ENCODE data around the gene NUAK2.
A peak's percentile ranks its signal among the peaks of the same experiment; 100 is the strongest.

Gene NUAK2

DNA sequence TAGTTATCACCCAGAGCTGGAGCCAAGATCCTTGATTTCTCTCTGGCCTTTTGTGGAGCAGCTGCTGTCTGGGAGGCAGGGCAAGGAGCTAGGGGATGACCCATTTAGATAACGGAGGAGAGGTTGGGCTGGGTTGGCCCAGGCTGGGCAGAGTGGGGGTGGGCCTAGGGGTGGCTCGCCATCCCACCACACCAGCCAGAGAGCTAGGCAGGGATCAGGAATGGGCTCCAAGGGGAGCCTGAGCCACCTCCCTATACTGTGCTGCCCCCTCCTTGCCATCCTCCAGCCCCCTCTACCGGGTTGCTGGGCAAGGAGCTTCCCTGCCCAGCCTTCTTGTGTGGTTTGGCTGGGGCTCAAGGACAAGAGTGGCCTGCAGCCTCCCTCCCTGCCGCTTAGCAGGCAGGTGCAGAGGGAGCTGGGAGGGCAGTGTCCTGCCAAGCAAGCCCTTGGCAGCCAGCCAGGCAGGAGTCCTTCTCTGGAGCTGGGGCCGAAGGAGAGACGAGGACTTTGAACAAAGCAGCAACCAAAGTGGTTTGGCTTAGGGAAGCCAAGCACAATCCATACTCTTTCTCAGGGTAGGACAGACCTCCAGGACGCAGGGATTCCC, 4.1 kb downstream of the NUAK2 start:
- H3K9me3 Mint-ChIP-seq = no peaks in the 10 kb centered on the region
- H3K4me3 Mint-ChIP-seq = peak overlapping the region; percentile 62
- H3K27ac Mint-ChIP-seq = peak overlapping the region; percentile 42
- H3K27me3 Mint-ChIP-seq (ENCODE audit: low read depth) = no peaks in the 10 kb centered on the region
- peaks cover 78% of the 10 kb centered on the region for H3K4me1 Mint-ChIP-seq (ENCODE audit: low read depth)
- peaks cover 21% of the 10 kb centered on the region for H3K36me3 Mint-ChIP-seq (ENCODE audit: low read depth)

DNA sequence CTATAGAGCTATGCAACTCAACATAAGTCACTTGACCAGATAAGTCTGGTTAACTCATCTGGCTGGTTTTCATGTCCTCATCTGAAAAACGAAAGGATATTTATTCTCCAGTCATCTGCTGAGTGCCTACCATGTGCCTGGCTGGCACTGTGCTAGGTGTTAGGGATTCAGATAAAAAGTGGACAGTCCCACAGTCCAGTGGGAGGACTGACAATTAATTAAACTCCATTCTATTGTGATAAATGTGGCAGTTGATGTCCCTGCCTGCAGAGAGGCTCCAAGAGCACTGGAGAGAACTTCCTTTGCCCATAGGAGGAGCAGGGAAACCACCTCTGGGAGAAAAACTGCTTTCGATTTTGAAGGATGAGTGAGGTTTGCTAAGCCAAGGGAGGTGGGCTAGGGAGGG, 5.4 kb downstream of the NUAK2 start:
- no peaks in the 10 kb centered on the region for H3K27me3 Mint-ChIP-seq (ENCODE audit: low read depth)
- peaks cover 32% of the 10 kb centered on the region for H3K36me3 Mint-ChIP-seq (ENCODE audit: low read depth)
- H3K27ac Mint-ChIP-seq = peak overlapping the region; percentile 49
- H3K4me1 Mint-ChIP-seq (ENCODE audit: low read depth) = peaks cover 86% of the 10 kb centered on the region
- peak overlapping the region; percentile 43 for H3K4me3 Mint-ChIP-seq
- H3K9me3 Mint-ChIP-seq = no peaks in the 10 kb centered on the region

DNA sequence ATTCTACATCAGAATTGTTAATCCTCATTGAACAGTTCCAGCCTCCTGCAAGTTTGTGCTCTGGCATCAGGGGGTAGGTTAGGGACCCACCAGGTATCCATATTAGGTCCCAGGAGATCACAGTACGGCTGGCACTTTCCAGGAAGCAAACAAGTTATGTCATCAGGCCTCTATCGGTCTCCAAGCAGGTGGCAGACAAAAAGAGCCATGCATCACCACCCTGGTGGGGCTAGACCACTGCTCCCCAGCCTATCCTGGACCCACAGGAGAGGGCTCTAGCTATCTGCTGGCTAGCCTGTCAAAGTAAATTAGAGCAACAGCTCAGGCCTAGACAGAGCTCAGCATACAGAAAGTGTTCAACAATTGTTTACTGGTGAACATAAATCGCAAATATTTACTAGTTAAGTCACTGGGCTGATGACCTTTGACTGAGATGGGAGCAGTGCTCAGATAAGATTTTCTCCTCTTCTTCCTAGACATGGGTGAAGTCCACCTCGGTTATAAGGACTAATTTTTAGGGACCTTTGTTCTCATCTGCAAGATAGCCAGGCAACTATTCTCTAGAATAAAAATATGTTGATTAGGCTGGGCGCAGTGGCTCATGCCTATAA, 6.4 kb downstream of the NUAK2 start:
- Mint-ChIP-seq H3K36me3 (ENCODE audit: low read depth) (peaks cover 36% of the 10 kb centered on the region), H3K9me3 (no peaks in the 10 kb centered on the region), H3K27me3 (ENCODE audit: low read depth) (no peaks in the 10 kb centered on the region), H3K4me1 (ENCODE audit: low read depth) (peaks cover 88% of the 10 kb centered on the region), H3K27ac (peak overlapping the region; percentile 95), H3K4me3 (peak overlapping the region; percentile 87)

DNA sequence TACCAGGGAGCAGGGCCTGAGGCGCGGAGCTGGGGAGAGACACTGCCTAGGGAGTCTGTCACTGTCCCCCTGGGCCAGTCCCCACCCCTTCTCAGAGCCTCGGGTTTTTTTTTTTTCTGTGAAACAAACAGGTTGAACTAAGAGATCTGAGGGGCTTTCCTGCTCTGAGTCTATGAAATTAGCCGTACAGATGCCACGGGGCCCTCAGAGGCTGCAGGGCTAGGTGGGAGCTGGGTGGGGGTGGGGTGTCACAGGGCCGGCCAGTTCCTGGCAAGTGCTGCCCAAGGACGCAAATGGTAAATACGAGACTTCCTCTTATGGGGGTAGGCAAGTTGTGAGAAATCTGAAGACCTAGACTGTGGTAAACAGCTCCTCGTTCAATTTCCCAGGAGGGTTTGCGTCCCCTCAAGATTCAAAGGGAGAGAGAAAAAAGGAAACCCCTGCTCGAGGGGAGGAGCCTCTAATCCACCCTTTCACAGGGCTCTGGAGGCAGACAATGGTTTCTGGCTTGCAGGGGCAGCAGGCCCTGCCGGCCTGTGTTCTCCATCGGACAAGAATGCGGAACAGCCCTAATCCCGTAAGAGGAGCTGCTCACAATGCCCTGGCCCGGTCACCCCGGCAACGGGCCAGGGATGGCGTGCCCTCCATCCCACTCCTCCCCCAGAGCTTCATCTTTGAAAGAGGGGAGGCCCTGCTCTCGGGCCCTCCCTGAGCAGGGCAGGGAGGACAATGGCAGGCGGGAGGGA, 7.8 kb downstream of the NUAK2 start:
- H3K4me1 Mint-ChIP-seq (ENCODE audit: low read depth) = peaks cover 82% of the 10 kb centered on the region
- H3K27me3 Mint-ChIP-seq (ENCODE audit: low read depth) = no peaks in the 10 kb centered on the region
- peak overlapping the region; percentile 95 for H3K27ac Mint-ChIP-seq
- H3K9me3 Mint-ChIP-seq = no peaks in the 10 kb centered on the region
- peaks cover 35% of the 10 kb centered on the region for H3K36me3 Mint-ChIP-seq (ENCODE audit: low read depth)
- peak overlapping the region; percentile 87 for H3K4me3 Mint-ChIP-seq

DNA sequence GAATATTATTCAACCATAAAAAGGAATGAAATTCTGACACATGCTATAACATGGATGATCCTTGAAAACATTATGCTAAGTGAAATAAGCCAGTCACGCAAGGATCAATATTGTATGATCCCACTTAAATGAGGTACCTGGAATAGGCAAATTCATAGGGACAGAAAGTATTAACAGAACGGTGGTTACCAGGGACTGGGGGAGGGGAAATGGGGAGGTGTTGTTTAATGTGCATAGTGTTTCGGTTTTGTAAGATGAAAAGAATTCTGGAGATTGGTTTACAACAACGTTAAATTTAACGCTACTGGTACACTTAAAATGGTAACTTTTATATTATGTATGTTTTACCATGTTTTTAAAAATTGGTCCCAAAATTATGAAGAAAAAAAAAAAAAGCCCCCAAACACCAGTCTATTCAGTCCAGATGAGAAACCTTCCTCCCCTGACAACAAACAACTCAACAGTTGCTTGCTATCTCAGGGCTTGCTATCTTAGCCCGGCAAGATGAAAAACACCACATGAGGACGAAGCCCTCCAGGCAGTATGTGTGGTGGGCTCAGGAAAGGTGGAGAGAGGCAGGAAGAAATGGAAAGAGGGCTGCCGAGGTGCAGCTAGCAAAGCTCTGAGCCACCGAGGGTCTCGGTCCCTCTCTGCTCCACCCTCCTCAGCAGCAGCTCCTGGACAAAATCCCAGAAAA, 8.5 kb downstream of the NUAK2 start:
- Mint-ChIP-seq H3K4me1 (ENCODE audit: low read depth) (peaks cover 76% of the 10 kb centered on the region), H3K4me3 (peak overlapping the region; percentile 87), H3K27me3 (ENCODE audit: low read depth) (no peaks in the 10 kb centered on the region), H3K36me3 (ENCODE audit: low read depth) (peaks cover 42% of the 10 kb centered on the region), H3K9me3 (no peaks in the 10 kb centered on the region), H3K27ac (peak overlapping the region; percentile 95)

DNA sequence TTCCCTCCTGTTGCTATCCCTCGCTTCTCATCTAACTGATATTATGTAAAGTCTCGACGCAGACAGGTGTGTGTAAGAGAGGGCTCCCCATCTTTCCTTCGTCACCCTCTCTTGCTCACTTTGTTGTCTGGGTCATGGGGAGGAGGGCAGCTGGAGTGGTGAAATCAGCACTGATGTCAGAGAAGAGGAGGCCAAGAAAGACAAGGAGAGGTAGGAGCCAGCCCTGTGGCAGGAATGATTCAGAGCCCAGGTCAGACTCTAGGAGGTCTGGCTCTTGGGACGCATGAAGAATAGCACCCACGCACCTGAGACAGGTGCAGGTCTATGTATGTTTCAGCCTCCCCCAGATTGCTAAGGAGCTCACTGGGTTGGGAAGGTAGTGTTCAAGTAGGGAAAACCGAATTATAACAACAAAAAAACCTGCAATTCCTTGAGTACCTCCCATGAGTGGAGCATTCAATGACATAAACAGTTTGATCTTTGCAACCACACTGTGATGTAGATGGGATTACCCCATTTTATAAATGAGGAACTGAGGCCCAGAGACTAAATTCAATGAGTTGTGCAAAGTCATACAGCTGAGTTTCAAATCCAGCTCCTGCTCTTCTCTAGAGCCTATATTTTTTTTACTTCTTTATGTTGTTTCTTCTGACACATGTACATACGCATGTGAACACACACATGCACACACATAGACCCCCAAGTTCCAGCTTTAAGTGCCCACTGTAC, 10.4 kb downstream of the NUAK2 start:
- Mint-ChIP-seq H3K4me1 (ENCODE audit: low read depth) (peaks cover 60% of the 10 kb centered on the region), H3K27ac (peak overlapping the region; percentile 55), H3K9me3 (no peaks in the 10 kb centered on the region), H3K27me3 (ENCODE audit: low read depth) (no peaks in the 10 kb centered on the region), H3K4me3 (no peak overlapping the region), H3K36me3 (ENCODE audit: low read depth) (peaks cover 56% of the 10 kb centered on the region)

DNA sequence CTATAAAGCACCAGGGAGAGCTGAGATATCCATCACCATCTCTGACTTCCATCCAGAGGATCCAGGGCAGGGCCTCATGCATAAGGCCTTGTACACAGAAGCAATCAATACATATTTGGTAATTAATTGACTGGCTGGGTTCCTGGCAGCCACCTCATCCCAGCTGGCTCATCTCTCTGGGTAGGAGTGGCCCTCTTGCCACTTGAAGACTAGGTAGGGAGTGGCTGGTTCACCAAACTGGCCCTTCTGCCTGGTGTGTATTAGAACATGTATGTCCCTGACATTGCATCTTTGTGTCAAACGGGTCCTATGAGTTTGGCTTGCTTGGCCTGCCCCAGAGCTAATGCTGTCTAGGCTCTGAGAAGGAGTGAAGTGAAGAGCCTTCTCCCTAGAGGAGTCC, 11.8 kb downstream of the NUAK2 start:
- H3K27me3 Mint-ChIP-seq (ENCODE audit: low read depth) = no peaks in the 10 kb centered on the region
- peaks cover 69% of the 10 kb centered on the region for H3K36me3 Mint-ChIP-seq (ENCODE audit: low read depth)
- no peak overlapping the region for H3K4me3 Mint-ChIP-seq
- H3K27ac Mint-ChIP-seq = no peak overlapping the region
- H3K9me3 Mint-ChIP-seq = no peaks in the 10 kb centered on the region
- peaks cover 60% of the 10 kb centered on the region for H3K4me1 Mint-ChIP-seq (ENCODE audit: low read depth)

DNA sequence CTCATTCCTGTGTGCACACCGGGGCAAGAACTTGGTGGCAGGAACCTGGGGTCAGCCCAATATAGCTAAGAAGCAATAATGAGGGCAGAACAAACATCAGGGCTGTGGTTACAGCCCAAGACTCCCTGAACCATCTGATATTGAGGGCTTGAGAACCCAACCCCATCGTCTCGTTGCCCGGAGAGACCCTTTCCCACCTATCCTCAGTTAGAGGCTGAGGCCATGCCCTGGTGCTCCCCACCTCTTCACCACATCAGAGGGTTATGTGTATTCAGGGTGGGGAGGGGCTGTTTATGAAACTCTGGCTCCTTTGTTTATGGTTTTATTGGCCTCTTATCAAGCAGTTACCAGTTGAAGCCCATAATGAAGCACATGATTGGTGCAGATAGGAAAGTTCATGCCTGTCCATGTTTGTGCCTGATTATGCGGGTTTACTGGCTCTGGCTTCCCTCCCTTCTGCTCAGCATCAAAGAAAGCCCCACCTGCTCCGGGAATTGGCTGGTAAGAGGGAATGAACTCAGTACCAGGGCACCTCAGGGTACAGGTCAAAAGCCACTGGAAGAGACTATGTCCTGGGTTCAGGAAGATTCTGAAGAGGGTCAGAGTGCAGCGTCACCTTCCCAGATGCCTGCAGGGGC, 14.5 kb downstream of the NUAK2 start:
- Mint-ChIP-seq H3K36me3 (ENCODE audit: low read depth) (peaks cover 69% of the 10 kb centered on the region), H3K27me3 (ENCODE audit: low read depth) (no peaks in the 10 kb centered on the region), H3K9me3 (no peaks in the 10 kb centered on the region), H3K4me1 (ENCODE audit: low read depth) (peaks cover 44% of the 10 kb centered on the region), H3K4me3 (no peak overlapping the region), H3K27ac (no peak overlapping the region)

DNA sequence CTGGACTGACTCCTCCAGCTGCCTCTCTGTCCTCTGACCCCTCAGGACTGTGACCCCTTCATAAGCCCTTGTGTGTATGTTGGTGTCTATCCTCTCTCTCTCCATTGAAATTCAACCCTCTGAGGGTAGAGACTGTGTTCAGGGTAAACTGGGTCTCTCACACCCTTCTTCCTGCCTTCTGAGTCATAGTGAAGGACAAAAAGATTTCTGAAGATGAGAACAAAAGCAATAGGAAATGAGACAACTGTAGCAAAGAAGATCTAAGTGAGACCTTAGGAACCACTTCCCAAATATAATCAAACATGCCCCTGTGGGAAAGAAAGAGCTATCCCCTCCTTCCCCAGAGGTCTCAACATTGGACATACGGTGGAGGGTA, 16.9 kb downstream of the NUAK2 start:
- Mint-ChIP-seq H3K27me3 (ENCODE audit: low read depth) (no peaks in the 10 kb centered on the region), H3K4me1 (ENCODE audit: low read depth) (peaks cover 24% of the 10 kb centered on the region), H3K4me3 (peak overlapping the region; percentile 14), H3K27ac (peak overlapping the region; percentile 41), H3K36me3 (ENCODE audit: low read depth) (peaks cover 56% of the 10 kb centered on the region), H3K9me3 (no peaks in the 10 kb centered on the region)

DNA sequence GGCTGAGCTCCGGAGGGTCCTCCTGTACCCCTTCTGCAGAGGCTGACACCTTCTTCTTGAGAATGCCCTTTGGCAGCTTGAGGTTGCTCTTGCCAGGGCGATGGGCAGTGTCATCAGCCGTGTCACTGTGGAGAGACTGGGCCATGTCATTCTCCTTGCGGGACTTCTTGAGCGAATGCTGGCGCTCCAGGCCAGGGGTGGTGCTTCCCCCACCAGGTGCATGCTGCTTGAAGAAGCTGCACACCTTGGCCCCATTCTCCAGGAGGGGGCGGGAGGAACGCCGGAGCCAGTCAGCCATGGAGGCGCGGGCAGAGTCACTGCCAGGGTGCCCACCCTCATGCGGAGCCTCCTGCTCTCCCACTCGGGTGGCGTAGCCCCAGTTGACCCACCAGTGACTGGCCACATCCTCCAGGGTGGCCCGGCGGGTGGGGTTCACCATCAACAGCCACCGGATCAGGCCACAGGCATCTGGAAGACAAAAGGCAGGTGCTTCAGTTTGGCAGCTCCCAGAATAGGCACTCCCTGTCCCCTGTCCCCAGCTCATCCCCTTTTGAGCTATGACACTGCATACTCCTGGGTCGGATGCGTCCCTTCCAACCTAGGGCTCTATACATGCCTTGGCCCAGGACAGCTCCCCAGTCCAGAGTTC, 17.4 kb downstream of the NUAK2 start:
- Mint-ChIP-seq H3K9me3 (no peaks in the 10 kb centered on the region), H3K27me3 (ENCODE audit: low read depth) (no peaks in the 10 kb centered on the region), H3K4me3 (no peak overlapping the region)

DNA sequence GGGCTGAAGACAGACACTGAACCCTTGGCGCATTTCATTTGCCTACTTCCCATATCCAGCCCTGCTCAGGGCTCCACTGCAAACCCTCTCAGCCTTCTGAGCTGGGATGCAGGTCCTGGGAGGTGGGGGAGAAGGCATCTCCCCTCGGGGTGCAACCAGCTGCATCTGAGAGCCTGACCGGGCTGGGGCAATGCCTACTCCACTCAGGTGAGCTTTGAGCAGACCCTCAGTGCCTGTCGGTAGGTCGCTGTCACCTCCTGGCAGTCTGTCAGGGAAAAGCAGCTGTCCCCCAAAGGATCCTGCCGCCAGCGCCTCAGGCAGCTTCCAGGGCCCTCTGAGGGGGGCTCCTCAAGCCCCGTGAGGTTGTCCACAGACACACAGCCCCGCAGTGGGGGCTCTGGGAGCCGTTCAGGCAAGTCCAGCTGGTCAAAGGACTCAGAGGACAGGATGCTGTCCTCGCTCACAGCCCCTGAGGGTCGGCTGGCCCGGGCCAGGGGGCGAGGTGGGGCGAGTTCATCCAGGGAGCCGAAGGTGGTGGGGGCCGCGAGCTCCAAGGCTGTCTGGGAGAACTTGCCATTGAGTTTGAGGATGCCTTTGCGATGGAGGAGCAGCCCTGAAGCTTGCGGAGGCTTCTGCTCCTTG, 18.2 kb downstream of the NUAK2 start:
- Mint-ChIP-seq H3K36me3 (ENCODE audit: low read depth) (peaks cover 50% of the 10 kb centered on the region), H3K27me3 (ENCODE audit: low read depth) (no peaks in the 10 kb centered on the region), H3K9me3 (no peaks in the 10 kb centered on the region), H3K27ac (no peak overlapping the region), H3K4me1 (ENCODE audit: low read depth) (peaks cover 22% of the 10 kb centered on the region), H3K4me3 (no peak overlapping the region)

More for the DNA sequence above, 17.4 kb downstream of the NUAK2 start:
- Mint-ChIP-seq H3K36me3 (ENCODE audit: low read depth) (peaks cover 54% of the 10 kb centered on the region), H3K4me1 (ENCODE audit: low read depth) (peaks cover 24% of the 10 kb centered on the region), H3K27ac (peak overlapping the region; percentile 41)

DNA sequence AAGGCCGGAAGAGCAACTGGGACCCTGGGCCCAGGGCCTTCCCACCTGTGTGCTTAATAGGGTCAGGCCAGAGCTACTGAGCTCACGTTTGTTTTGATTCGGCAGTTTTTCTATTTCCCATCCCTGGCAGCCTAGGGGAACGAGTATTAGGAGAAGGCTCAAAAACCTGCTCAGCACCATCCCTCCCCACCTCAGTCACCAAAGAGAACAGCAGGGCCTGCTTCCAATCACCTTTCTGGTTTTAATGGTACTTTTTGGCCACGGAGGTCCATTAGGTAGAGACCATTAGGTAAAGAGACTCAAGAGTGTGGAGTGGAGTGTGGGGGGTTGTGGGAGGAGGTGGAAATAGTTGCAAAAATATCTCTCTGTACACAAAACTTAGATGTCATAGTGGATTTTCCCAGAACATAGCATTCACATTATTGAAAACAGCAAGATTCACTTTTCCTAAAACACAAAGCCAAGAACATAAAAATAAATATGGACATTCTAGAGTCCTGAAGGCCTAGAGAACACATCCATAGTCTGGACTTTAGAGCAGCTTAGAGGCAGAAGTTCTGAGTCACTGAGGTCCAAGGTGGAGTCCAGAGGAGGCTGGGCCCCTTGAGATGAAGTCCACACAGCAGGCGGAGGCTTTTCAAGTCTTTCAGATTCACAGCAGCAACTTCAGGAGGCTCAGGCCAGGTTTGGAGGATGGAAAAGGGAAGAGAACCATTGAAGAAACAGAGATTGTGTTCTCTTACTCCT, 19.5 kb downstream of the NUAK2 start:
- no peak overlapping the region for H3K27ac Mint-ChIP-seq
- peaks cover 36% of the 10 kb centered on the region for H3K36me3 Mint-ChIP-seq (ENCODE audit: low read depth)

More for the DNA sequence above, 19.5 kb downstream of the NUAK2 start:
- Mint-ChIP-seq H3K27me3 (ENCODE audit: low read depth) (no peaks in the 10 kb centered on the region), H3K9me3 (no peaks in the 10 kb centered on the region), H3K4me3 (no peak overlapping the region), H3K4me1 (ENCODE audit: low read depth) (peaks cover 27% of the 10 kb centered on the region)

Measured in T-helper 1 cell treated with Interleukin-12 subunit alpha and Interleukin-12 subunit beta and Interleukin-4 antibody, amounts not matched to agents 30 μg/mL and 1 μg/mL, for 36 hours (primary cell).